ENCODE data around the gene PDE6C. TPM values are rescaled to one million over a fixed set of nuclear protein-coding genes. Genes with fewer than 3 reads are reported as not detected.

Gene PDE6C
- total and polyA plus RNA-seq, 2 of the 8 experiments (the other 6 are each of a cell fraction or from before 2014, with no cell fraction given), result not detected

DNA sequence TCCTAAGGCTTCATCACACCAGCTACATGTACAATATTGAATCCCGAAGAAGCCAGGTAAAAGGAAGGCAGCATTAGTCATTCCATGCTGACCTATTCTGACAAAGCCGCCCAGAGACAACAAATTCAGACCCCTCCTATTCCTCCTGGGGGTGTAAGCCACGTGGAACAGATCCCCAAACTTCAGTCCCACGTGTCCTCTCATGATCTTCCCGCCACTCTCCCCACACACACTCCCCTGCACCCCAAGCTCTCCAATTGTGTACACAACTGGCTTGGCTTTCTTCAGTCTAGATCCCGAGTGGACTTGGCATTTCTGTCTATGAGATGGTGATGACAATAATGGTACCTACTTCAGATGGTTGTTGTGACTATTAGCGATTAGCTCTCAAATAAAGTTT, 8.6 kb downstream of the PDE6C start (continued):
- TF ChIP-seq, protein P1, sequence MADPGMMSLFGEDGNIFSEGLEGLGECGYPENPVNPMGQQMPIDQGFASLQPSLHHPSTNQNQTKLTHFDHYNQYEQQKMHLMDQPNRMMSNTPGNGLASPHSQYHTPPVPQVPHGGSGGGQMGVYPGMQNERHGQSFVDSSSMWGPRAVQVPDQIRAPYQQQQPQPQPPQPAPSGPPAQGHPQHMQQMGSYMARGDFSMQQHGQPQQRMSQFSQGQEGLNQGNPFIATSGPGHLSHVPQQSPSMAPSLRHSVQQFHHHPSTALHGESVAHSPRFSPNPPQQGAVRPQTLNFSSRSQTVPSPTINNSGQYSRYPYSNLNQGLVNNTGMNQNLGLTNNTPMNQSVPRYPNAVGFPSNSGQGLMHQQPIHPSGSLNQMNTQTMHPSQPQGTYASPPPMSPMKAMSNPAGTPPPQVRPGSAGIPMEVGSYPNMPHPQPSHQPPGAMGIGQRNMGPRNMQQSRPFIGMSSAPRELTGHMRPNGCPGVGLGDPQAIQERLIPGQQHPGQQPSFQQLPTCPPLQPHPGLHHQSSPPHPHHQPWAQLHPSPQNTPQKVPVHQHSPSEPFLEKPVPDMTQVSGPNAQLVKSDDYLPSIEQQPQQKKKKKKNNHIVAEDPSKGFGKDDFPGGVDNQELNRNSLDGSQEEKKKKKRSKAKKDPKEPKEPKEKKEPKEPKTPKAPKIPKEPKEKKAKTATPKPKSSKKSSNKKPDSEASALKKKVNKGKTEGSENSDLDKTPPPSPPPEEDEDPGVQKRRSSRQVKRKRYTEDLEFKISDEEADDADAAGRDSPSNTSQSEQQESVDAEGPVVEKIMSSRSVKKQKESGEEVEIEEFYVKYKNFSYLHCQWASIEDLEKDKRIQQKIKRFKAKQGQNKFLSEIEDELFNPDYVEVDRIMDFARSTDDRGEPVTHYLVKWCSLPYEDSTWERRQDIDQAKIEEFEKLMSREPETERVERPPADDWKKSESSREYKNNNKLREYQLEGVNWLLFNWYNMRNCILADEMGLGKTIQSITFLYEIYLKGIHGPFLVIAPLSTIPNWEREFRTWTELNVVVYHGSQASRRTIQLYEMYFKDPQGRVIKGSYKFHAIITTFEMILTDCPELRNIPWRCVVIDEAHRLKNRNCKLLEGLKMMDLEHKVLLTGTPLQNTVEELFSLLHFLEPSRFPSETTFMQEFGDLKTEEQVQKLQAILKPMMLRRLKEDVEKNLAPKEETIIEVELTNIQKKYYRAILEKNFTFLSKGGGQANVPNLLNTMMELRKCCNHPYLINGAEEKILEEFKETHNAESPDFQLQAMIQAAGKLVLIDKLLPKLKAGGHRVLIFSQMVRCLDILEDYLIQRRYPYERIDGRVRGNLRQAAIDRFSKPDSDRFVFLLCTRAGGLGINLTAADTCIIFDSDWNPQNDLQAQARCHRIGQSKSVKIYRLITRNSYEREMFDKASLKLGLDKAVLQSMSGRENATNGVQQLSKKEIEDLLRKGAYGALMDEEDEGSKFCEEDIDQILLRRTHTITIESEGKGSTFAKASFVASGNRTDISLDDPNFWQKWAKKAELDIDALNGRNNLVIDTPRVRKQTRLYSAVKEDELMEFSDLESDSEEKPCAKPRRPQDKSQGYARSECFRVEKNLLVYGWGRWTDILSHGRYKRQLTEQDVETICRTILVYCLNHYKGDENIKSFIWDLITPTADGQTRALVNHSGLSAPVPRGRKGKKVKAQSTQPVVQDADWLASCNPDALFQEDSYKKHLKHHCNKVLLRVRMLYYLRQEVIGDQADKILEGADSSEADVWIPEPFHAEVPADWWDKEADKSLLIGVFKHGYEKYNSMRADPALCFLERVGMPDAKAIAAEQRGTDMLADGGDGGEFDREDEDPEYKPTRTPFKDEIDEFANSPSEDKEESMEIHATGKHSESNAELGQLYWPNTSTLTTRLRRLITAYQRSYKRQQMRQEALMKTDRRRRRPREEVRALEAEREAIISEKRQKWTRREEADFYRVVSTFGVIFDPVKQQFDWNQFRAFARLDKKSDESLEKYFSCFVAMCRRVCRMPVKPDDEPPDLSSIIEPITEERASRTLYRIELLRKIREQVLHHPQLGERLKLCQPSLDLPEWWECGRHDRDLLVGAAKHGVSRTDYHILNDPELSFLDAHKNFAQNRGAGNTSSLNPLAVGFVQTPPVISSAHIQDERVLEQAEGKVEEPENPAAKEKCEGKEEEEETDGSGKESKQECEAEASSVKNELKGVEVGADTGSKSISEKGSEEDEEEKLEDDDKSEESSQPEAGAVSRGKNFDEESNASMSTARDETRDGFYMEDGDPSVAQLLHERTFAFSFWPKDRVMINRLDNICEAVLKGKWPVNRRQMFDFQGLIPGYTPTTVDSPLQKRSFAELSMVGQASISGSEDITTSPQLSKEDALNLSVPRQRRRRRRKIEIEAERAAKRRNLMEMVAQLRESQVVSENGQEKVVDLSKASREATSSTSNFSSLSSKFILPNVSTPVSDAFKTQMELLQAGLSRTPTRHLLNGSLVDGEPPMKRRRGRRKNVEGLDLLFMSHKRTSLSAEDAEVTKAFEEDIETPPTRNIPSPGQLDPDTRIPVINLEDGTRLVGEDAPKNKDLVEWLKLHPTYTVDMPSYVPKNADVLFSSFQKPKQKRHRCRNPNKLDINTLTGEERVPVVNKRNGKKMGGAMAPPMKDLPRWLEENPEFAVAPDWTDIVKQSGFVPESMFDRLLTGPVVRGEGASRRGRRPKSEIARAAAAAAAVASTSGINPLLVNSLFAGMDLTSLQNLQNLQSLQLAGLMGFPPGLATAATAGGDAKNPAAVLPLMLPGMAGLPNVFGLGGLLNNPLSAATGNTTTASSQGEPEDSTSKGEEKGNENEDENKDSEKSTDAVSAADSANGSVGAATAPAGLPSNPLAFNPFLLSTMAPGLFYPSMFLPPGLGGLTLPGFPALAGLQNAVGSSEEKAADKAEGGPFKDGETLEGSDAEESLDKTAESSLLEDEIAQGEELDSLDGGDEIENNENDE (IDR thresholded peaks at IDR 0.05; ENCODE audit: insufficient replicate concordance, low read length), result no peak
- TF ChIP-seq CHD2 (IDR thresholded peaks at IDR 0.05; ENCODE audit: low read length), result no peak
- TF ChIP-seq RFX5 (IDR thresholded peaks at IDR 0.05; ENCODE audit: borderline replicate concordance, low read depth, low read length), result no peak
- no peak for TF ChIP-seq RBBP5 (IDR thresholded peaks at IDR 0.05; ENCODE audit: borderline replicate concordance, low read depth, low read length)
- TF ChIP-seq BACH1 (IDR thresholded peaks at IDR 0.05; ENCODE audit: low read length), result no peak
- no peak for TF ChIP-seq KDM5A (IDR thresholded peaks at IDR 0.05; ENCODE audit: low read length)
- TF ChIP-seq, protein P2, sequence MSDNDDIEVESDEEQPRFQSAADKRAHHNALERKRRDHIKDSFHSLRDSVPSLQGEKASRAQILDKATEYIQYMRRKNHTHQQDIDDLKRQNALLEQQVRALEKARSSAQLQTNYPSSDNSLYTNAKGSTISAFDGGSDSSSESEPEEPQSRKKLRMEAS (IDR thresholded peaks at IDR 0.05), result no peak
- TF ChIP-seq, protein P3, sequence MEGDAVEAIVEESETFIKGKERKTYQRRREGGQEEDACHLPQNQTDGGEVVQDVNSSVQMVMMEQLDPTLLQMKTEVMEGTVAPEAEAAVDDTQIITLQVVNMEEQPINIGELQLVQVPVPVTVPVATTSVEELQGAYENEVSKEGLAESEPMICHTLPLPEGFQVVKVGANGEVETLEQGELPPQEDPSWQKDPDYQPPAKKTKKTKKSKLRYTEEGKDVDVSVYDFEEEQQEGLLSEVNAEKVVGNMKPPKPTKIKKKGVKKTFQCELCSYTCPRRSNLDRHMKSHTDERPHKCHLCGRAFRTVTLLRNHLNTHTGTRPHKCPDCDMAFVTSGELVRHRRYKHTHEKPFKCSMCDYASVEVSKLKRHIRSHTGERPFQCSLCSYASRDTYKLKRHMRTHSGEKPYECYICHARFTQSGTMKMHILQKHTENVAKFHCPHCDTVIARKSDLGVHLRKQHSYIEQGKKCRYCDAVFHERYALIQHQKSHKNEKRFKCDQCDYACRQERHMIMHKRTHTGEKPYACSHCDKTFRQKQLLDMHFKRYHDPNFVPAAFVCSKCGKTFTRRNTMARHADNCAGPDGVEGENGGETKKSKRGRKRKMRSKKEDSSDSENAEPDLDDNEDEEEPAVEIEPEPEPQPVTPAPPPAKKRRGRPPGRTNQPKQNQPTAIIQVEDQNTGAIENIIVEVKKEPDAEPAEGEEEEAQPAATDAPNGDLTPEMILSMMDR (IDR thresholded peaks at IDR 0.05; ENCODE audit: control extremely low read depth in 1 of 3, insufficient read depth in 1 of 3, low read depth in 1 of 3, low read length in 3 of 3), result no peak
- no peak for TF ChIP-seq POLR2A (IDR thresholded peaks at IDR 0.05; ENCODE audit: control extremely low read depth in 1 of 2, low read depth in 2 of 2, low read length in 2 of 2)
- TF ChIP-seq TBP (IDR thresholded peaks at IDR 0.05; ENCODE audit: low read depth, low read length), result no peak

Measured in H1 (cell line).